H1 (cell line): ENCODE measurements around the gene SPPL2B. TPM values are rescaled to one million over a fixed set of nuclear protein-coding genes. Genes with fewer than 3 reads are reported as not detected.

Experiments
- ASH2L ChIP-seq: fragments of 200-600, 300-600 bp; sonication (generic); IDR thresholded peaks from one replicate; pipeline ENCODE4 v1.7.1; 2017; ENCODE audit warnings: low read length
- CTCF ChIP-seq, 3 experiments: IDR thresholded peaks; 1 replicate in 2 of 3; 2 replicates in 1 of 3; pipeline versions ENCODE4 v1.5.1 to v1.6.1; 2011; ENCODE audit warnings: low read length in 3 of 3, mild to moderate bottlenecking in 3 of 3, inconsistent platforms in 2 of 3, low read depth in 1 of 3, moderate library complexity in 1 of 3; ENCODE audit not compliant: insufficient read depth in 1 of 3; ENCODE audit errors: control extremely low read depth in 1 of 3
- POLR2A ChIP-seq, 2 experiments: IDR thresholded peaks; 1 replicate in 1 of 2; 2 replicates in 1 of 2; pipeline ENCODE4 v1.6.1; 2011; ENCODE audit warnings: low read depth in 2 of 2, low read length in 2 of 2, mild to moderate bottlenecking in 2 of 2; ENCODE audit errors: control extremely low read depth in 1 of 2
- TCF12 ChIP-seq: IDR thresholded peaks from 2 replicates; pipeline ENCODE4 v1.6.1; 2011; ENCODE audit warnings: low read depth, mild to moderate bottlenecking, low read length
- polyA plus RNA-seq, 7 experiments: library from polyadenylated mRNA; depleted of rRNA in 3 of 7; stranded (reverse) in 5 of 7; unstranded in 2 of 7; fragments of >200 nt in 5 of 7; fragments of 200-250 nt in 2 of 7; gene quantifications; 1 replicate in 5 of 7; 2 replicates in 1 of 7; 4 replicates in 1 of 7; pipeline versions ENCODE4 v1.2.1 to v1.2.3, GENCODE V29; 2011 to 2013; ENCODE audit warnings: missing spikeins in 2 of 7, mixed read lengths in 2 of 7
- total RNA-seq: library from RNA; stranded (reverse); fragmentation: NEBNext Ultra II Directional; extraction: Animal tissue kit (Norgen Biotek cat#: 25700); gene quantifications from 2 replicates; pipeline ENCODE4 v1.2.1, GENCODE V29; 2021

SPPL2B gene
- total and polyA plus RNA-seq, 2 of the 8 experiments (the other 6 are each of a cell fraction or from before 2014, with no cell fraction given): 34.8 to 55.7 TPM

DNA sequence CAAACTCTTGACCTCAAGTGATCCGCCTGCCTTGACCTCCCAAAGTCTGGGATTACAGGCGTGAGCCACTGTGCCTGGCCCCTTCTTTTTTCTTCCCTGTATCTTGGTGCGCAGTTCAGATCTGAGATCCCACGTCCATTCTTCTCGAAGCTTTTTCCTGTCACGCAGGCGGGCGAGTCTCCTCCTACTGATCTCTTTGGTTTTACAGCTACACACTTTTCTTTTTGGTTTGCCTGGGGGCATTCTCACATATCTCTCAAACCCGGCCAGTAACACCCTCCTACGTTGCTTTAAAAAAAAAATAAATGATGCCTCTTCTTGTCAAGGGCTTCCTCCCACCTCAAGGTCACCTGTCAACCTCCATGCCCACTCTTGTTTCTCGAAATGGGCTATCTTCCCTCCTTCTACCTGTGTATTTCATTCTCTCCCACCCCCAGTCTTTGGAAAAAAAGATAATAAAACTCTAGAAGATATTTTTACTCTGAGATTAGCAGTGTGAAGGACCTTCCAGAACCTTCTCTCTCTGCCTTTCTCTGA, 43.7 kb downstream of the SPPL2B start (continued):
- no peak for TF ChIP-seq CTCF (IDR thresholded peaks at IDR 0.05; ENCODE audit: control extremely low read depth in 1 of 3, insufficient read depth in 1 of 3, low read depth in 1 of 3, low read length in 3 of 3)
- TF ChIP-seq TCF12: no peak
- TF ChIP-seq POLR2A (IDR thresholded peaks at IDR 0.05; ENCODE audit: control extremely low read depth in 1 of 2, low read depth in 2 of 2, low read length in 2 of 2): no peak
- TF ChIP-seq ASH2L: no peak
- TF ChIP-seq, all 59 proteins: peak for 0
